ENCODE results near the gene NAT14. TPM values are rescaled to one million over a fixed set of nuclear protein-coding genes. Genes with fewer than 3 reads are reported as not detected.

Gene NAT14
- total RNA-seq, 1 experiment from 2014 or later: 93.1 TPM

DNA sequence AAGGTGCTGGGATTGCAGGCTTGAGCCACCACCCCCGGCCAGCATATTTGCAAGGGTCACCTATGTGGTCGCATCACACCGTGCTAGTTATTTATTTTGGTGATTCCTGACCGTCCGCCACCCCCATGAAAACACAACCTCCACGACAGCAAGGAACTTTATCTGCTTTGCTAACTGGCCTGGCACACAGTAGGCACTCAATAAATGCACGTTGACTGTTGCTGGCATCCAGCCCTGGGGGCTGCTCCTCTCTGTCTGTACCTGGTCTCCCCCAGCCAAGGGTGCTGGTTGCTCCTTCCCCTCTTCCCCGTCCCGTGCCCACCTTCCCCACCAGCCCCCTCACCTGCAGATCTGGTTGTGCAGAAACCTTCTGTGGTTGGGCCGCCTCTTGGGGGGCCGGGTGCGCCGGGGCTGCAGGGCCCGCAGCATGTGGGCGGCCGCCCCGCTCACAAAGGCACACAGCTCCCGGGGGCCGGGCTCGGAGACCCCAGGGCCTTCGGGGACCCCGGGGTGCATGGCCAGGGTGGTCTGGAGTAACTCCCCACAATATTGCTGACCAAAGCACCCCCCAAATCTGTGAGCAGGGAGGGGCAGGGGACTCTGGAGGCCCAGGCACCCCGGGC, 20.8 kb upstream of the NAT14 start:
- BruUV-seq (replicated peaks): no TSS peak
- Histone ChIP-seq H3K4me1 (ENCODE audit: control insufficient read depth, insufficient read depth, low read length) (peaks cover 22% of the 10 kb centered on the region), H3K9me3 (ENCODE audit: control insufficient read depth, insufficient read depth, low read depth, low read length) (no peaks in the 10 kb centered on the region), H3K4me3 (ENCODE audit: low read depth in 2 of 2, low read length in 2 of 2) (no peak overlapping the region), H3K27me3 (ENCODE audit: control insufficient read depth, insufficient read depth, low read length) (no peaks in the 10 kb centered on the region), H3K36me3 (ENCODE audit: control insufficient read depth, insufficient read depth, low read length) (no peaks in the 10 kb centered on the region), H3K27ac (ENCODE audit: low read length) (no peak overlapping the region)
- ATAC-seq (no peak), DNase-seq (ENCODE audit: low read depth, low spot score) (no peak)
- CTCF ChIA-PET: no interaction called here
- intact Hi-C loops (cut with micrococcal nuclease; ENCODE audit: unreplicated experiment): no loop called here
- in situ Hi-C loops (cut with HindIII; ENCODE audit: low pct_unique_long_range_greater_than_20kb, low sequenced_read_pairs): no loop called here
- TF ChIP-seq TCF7L2 (IDR thresholded peaks at IDR 0.05; ENCODE audit: low read depth, low read length) (no peak), SIN3A (IDR thresholded peaks at IDR 0.05; ENCODE audit: borderline replicate concordance, insufficient read depth, low read depth, low read length) (no peak), POLR2AphosphoS5 (IDR thresholded peaks at IDR 0.05; ENCODE audit: low read depth, low read length) (no peak)
- TF ChIP-seq, protein P1, sequence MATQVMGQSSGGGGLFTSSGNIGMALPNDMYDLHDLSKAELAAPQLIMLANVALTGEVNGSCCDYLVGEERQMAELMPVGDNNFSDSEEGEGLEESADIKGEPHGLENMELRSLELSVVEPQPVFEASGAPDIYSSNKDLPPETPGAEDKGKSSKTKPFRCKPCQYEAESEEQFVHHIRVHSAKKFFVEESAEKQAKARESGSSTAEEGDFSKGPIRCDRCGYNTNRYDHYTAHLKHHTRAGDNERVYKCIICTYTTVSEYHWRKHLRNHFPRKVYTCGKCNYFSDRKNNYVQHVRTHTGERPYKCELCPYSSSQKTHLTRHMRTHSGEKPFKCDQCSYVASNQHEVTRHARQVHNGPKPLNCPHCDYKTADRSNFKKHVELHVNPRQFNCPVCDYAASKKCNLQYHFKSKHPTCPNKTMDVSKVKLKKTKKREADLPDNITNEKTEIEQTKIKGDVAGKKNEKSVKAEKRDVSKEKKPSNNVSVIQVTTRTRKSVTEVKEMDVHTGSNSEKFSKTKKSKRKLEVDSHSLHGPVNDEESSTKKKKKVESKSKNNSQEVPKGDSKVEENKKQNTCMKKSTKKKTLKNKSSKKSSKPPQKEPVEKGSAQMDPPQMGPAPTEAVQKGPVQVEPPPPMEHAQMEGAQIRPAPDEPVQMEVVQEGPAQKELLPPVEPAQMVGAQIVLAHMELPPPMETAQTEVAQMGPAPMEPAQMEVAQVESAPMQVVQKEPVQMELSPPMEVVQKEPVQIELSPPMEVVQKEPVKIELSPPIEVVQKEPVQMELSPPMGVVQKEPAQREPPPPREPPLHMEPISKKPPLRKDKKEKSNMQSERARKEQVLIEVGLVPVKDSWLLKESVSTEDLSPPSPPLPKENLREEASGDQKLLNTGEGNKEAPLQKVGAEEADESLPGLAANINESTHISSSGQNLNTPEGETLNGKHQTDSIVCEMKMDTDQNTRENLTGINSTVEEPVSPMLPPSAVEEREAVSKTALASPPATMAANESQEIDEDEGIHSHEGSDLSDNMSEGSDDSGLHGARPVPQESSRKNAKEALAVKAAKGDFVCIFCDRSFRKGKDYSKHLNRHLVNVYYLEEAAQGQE (IDR thresholded peaks at IDR 0.05; ENCODE audit: insufficient read depth in 1 of 2, low read depth in 2 of 2, low read length in 1 of 2): no peak
- TF ChIP-seq, protein P2, sequence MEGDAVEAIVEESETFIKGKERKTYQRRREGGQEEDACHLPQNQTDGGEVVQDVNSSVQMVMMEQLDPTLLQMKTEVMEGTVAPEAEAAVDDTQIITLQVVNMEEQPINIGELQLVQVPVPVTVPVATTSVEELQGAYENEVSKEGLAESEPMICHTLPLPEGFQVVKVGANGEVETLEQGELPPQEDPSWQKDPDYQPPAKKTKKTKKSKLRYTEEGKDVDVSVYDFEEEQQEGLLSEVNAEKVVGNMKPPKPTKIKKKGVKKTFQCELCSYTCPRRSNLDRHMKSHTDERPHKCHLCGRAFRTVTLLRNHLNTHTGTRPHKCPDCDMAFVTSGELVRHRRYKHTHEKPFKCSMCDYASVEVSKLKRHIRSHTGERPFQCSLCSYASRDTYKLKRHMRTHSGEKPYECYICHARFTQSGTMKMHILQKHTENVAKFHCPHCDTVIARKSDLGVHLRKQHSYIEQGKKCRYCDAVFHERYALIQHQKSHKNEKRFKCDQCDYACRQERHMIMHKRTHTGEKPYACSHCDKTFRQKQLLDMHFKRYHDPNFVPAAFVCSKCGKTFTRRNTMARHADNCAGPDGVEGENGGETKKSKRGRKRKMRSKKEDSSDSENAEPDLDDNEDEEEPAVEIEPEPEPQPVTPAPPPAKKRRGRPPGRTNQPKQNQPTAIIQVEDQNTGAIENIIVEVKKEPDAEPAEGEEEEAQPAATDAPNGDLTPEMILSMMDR (IDR thresholded peaks at IDR 0.05): no peak
- POLR2A ChIA-PET: no interaction called here

DNA sequence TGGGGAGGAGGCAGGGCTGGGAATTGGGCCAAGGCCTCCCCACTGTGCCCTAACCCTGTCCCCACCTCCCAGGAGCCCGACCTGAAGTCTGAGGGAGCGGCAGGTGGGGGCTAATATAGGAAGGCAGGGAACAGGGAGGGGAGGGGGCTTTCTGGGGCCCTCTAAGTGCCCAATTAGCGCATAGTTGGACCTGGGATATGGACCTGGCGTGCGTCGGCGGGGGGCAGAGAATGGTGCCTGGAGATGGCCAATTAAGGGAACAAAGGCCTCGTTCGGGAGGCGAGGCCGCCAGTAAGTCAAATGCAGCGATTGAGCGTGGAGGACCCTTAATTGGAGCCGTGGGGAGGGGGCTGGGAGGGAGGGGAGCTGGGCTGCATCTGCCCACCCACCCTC, 20.3 kb upstream of the NAT14 start, which contains the start of gene C19orf85:
TSS of gene C19orf85 (minus strand) at position 90 of the 393 bp plus-strand sequence. CDS start 197 bp downstream, outside the sequence.
- Histone ChIP-seq H3K27ac (ENCODE audit: low read length) (no peak within 1 kb of the TSS), H3K4me3 (ENCODE audit: low read depth in 2 of 2, low read length in 2 of 2) (no peak within 1 kb of the TSS), H3K4me1 (ENCODE audit: control insufficient read depth, insufficient read depth, low read length) (peaks cover 21% of the 10 kb centered on the region), H3K9me3 (ENCODE audit: control insufficient read depth, insufficient read depth, low read depth, low read length) (no peaks in the 10 kb centered on the region), H3K36me3 (ENCODE audit: control insufficient read depth, insufficient read depth, low read length) (no peaks in the 10 kb centered on the region), H3K27me3 (ENCODE audit: control insufficient read depth, insufficient read depth, low read length) (no peaks in the 10 kb centered on the region)
- ATAC-seq (no peak), DNase-seq (ENCODE audit: low read depth, low spot score) (no peak)
- CTCF ChIA-PET: no interaction called here
- in situ Hi-C loops (cut with HindIII; ENCODE audit: low pct_unique_long_range_greater_than_20kb, low sequenced_read_pairs) (no loop called here), intact Hi-C loops (cut with micrococcal nuclease; ENCODE audit: unreplicated experiment) (no loop called here)
- POLR2A ChIA-PET: no interaction called here
- no TSS peak for BruUV-seq (replicated peaks)
- TF ChIP-seq, protein P1 (IDR thresholded peaks at IDR 0.05; ENCODE audit: insufficient read depth in 1 of 2, low read depth in 2 of 2, low read length in 1 of 2): no peak
- TF ChIP-seq SIN3A (IDR thresholded peaks at IDR 0.05; ENCODE audit: borderline replicate concordance, insufficient read depth, low read depth, low read length) (no peak), TCF7L2 (IDR thresholded peaks at IDR 0.05; ENCODE audit: low read depth, low read length) (no peak), POLR2AphosphoS5 (IDR thresholded peaks at IDR 0.05; ENCODE audit: low read depth, low read length) (no peak)
- TF ChIP-seq, protein P2 (IDR thresholded peaks at IDR 0.05): no peak

Data from Panc1 (cell line).